Kidney (tissue), 14 donors: ENCODE results near the gene ADGRD1. TPM values are rescaled to one million over a fixed set of nuclear protein-coding genes. Genes with fewer than 3 reads are reported as not detected.

Experiments used
- DNase-seq, 5 donors: peaks; one replicate each; pipeline ENCODE4 v3.0.0-alpha.2; 2013 to 2020
- FAIRE-seq: peaks from 2 replicates; lab custom pipeline; 2012; peaks lifted over from hg19 to GRCh38; lab: Jason Lieb, UNC
- H3K27ac ChIP-seq, 2 donors: one replicate each; pipeline ENCODE4 v1.7.0; 2013; ENCODE audit warnings: low read depth in 2 of 2, low read length in 2 of 2, inconsistent platforms in 1 of 2
- H3K27me3 ChIP-seq: one replicate; pipeline ENCODE4 v1.7.1; 2013; ENCODE audit warnings: low read length, inconsistent platforms; ENCODE audit not compliant: control insufficient read depth, insufficient read depth
- H3K36me3 ChIP-seq, 3 donors: one replicate each; pipeline versions ENCODE4 v1.7.0 to v1.7.1; 2013; ENCODE audit warnings: low read length in 3 of 3, control low read depth in 1 of 3, inconsistent platforms in 1 of 3; ENCODE audit not compliant: insufficient read depth in 3 of 3, control insufficient read depth in 2 of 3
- H3K4me1 ChIP-seq, 3 donors: one replicate each; pipeline versions ENCODE4 v1.7.0 to v1.7.1; 2013; ENCODE audit warnings: low read length in 3 of 3, inconsistent platforms in 1 of 3, low read depth in 1 of 3; ENCODE audit not compliant: control insufficient read depth in 2 of 3, insufficient read depth in 2 of 3
- H3K4me3 ChIP-seq, 3 donors: one replicate each; pipeline versions ENCODE4 v1.7.0 to v1.8.1; 2013; ENCODE audit warnings: low read length in 3 of 3, control low read depth in 1 of 3, inconsistent platforms in 1 of 3
- H3K9ac ChIP-seq, 3 donors: one replicate each; pipeline versions ENCODE4 v1.7.0 to v1.7.1; 2013; ENCODE audit warnings: low read length in 3 of 3, control low read depth in 1 of 3, inconsistent platforms in 1 of 3
- H3K9me3 ChIP-seq, 3 donors: one replicate each; pipeline versions ENCODE4 v1.7.0 to v1.7.1; 2013; ENCODE audit warnings: low read length in 3 of 3, control low read depth in 1 of 3, inconsistent platforms in 1 of 3; ENCODE audit not compliant: control insufficient read depth in 2 of 3, insufficient read depth in 1 of 3
- CTCF ChIP-seq: IDR thresholded peaks from 3 replicates; pipeline ENCODE4 v1.5.1; 2012; ENCODE audit warnings: mild to moderate bottlenecking, moderate library complexity, borderline replicate concordance; ENCODE audit not compliant: insufficient read depth; ENCODE audit errors: extremely low read depth
- intact Hi-C: fragments of 100-400 bp; cut with DNase I; formaldehyde crosslinking; loops from one replicate; pipeline ENCODE4 v1.11.1; 2022
- polyA plus RNA-seq: library from polyadenylated mRNA; stranded (reverse); fragments of 350-450 nt; fragmentation: Illumina TruSeq; extraction: RNeasy Lipid Tissue Mini Kit (QIAGEN cat#74804); gene quantifications from one replicate; pipeline ENCODE4 v1.2.3, GENCODE V29; 2014; ENCODE audit warnings: low read depth, low replicate concordance; ENCODE audit not compliant: insufficient read depth
- total RNA-seq: library from RNA; stranded (reverse); fragmentation: NEBNext Ultra II Directional; extraction: Animal tissue kit (Norgen Biotek cat#: 25700); gene quantifications from one replicate; pipeline ENCODE4 v1.2.1, GENCODE V29; 2021
- donor health status: control.
- donor health status: control.
- donor health status: control.
- donor health status: control.
- donor health status: control.
- donor health status: DM: yes; HTN: yes; CAD: no.
- donor health status: Normal renal cell carcinoma (clear cell type).

The ADGRD1 gene
- total and polyA plus RNA-seq, 2 donors from 2014 or later: 1.7 to 6.7 TPM

DNA sequence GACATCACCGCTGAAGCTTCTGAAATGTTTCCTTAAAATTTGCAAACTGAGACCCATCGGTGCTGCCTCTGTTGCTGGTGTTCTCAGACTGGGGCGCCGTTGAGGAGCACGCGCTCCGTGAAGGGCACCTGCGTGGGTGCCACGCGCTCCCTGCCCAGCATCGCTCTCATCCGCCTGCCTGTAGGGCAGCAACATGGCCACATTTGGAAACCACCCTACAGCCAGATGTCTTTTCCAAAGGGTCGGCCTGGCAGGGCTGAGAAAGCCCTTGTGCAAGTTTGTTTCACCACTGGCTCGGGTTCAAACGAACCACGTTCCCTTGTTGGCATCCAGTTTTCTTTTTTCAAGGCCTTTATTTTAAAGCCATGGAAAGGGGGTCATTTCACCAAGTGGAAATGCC is 13.9 kb downstream of the ADGRD1 start:
- FAIRE-seq: no peak
- H3K27ac ChIP-seq: no peak overlapping the region
- no peak for DNase-seq
- no peak overlapping the region for H3K4me3 ChIP-seq
- H3K9ac ChIP-seq: no peak overlapping the region
- H3K27me3 ChIP-seq: no peaks in the 10 kb centered on the region
- intact Hi-C loops: no loop called here
- TF ChIP-seq CTCF: no peak
- H3K9me3 ChIP-seq: no peaks in the 10 kb centered on the region
- H3K4me1 ChIP-seq: no peaks in the 10 kb centered on the region
- H3K36me3 ChIP-seq: no peaks in the 10 kb centered on the region

- Histone ChIP-seq H3K4me3 (no peak overlapping the region), H3K27ac (no peak overlapping the region), H3K27me3 (no peaks in the 10 kb centered on the region), H3K36me3 (no peaks in the 10 kb centered on the region), H3K9me3 (no peaks in the 10 kb centered on the region), H3K4me1 (no peaks in the 10 kb centered on the region), H3K9ac (no peak overlapping the region)
- no peak for FAIRE-seq
- DNase-seq: peak in 1 of 5 donors; percentile 13
- no peak for TF ChIP-seq CTCF
- intact Hi-C loops: no loop called here
These were observed 14.9 kb downstream of the ADGRD1 start for GRCh38 chr12:130968611-130969010.

- DNase-seq (peak in 1 of 5 donors; percentile 15), FAIRE-seq (no peak)
- Histone ChIP-seq H3K27ac (no peak overlapping the region), H3K9me3 (no peaks in the 10 kb centered on the region), H3K36me3 (no peaks in the 10 kb centered on the region), H3K4me3 (no peak overlapping the region), H3K4me1 (no peaks in the 10 kb centered on the region), H3K27me3 (no peaks in the 10 kb centered on the region), H3K9ac (no peak overlapping the region)
- intact Hi-C loops: no loop called here
- TF ChIP-seq CTCF: no peak
These were observed 15.5 kb downstream of the ADGRD1 start for GRCh38 chr12:130969223-130969622.
